Activated T-cell treated with anti-CD3 and anti-CD28 coated beads, Interleukin-2, amount 50 U/mL, for 72 hours (primary cell): Measurements from ENCODE around the gene FBRSL1. TPM values are rescaled to one million over a fixed set of nuclear protein-coding genes. Genes with fewer than 3 reads are reported as not detected.

Source experiments
- ATAC-seq, 2 donors: fragments of 150-1000 bp; cut with Tn5 transposase; replicated peaks in 1 of 2; 2 replicates each; pipeline ENCODE4 v1.10.0; 2021; ENCODE audit warnings: moderate library complexity in 2 of 2, mild to moderate bottlenecking in 1 of 2
- DNase-seq, 2 donors: peaks; one replicate each; pipeline ENCODE4 v3.0.0; 2021 to 2022; ENCODE audit warnings: mixed read lengths in 1 of 2
- H3K27ac Mint-ChIP-seq: one replicate; pipeline ENCODE4 v1.8.0; 2022; ENCODE audit warnings: mild to moderate bottlenecking, moderate library complexity, mixed read lengths
- H3K27me3 Mint-ChIP-seq: one replicate; pipeline ENCODE4 v1.8.0; 2022; ENCODE audit warnings: low read depth, mixed read lengths
- H3K36me3 Mint-ChIP-seq, 2 donors: one replicate each; pipeline ENCODE4 v1.8.0; 2022; ENCODE audit warnings: mixed read lengths in 2 of 2, mild to moderate bottlenecking in 1 of 2; ENCODE audit not compliant: insufficient read depth in 2 of 2
- H3K4me1 Mint-ChIP-seq: one replicate; pipeline ENCODE4 v1.8.0; 2022; ENCODE audit warnings: low read depth, mixed read lengths
- H3K4me3 Mint-ChIP-seq, 2 donors: one replicate each; pipeline ENCODE4 v1.8.0; 2022; ENCODE audit warnings: mild to moderate bottlenecking in 2 of 2, mixed read lengths in 2 of 2, moderate library complexity in 2 of 2
- H3K9me3 Mint-ChIP-seq, 2 donors: one replicate each; pipeline ENCODE4 v1.8.0; 2022; ENCODE audit warnings: mixed read lengths in 2 of 2
- total RNA-seq, 2 donors: library from RNA; stranded (reverse); gene quantifications; one replicate each; pipeline ENCODE4 v1.2.3, GENCODE V29; 2022

The FBRSL1 gene
- total RNA-seq, 2 donors from 2014 or later: 37.0 to 42.7 TPM

DNA sequence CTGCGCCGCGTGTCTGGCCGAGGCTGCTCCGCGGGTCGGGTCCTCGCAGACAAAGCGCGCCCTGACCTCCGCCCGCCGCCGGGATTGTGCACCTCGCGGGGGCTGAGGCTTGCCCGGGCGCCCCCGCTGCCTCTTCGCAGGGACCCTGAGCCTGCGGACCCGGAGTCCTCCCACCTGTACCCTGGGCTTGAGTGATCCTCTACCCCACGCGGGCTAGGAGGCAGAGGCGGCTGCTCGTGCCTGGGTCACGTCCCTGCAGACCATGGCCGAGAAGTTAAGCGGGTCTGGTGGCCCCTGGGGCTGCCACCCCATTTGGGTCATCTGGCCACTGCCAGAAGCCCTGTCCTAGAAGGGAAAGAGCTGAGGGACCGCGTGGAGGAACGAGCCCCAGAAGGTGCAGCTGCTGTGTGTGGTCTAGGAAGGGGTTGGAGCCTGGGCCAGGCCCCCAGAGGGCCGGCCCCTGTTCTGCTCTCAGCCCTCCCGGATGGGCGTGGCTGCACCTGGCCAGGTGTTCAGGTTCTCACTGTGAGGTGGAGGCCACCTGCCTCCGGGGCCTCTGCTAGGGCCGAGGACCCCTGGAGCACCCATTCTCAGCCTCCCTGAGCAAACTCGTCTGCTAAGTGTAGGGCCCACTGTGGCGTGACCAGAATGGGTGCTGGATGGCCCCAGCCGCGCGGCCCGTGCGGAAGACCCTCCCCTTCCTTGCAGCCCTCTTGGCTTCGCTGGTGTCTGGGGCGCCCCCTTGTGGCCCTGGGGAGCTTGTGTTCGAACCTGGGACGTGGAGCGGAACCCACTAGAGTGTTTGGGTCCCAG, 70.9 kb downstream of the FBRSL1 start:
- no peaks in the 10 kb centered on the region for H3K9me3 Mint-ChIP-seq
- H3K4me1 Mint-ChIP-seq: peaks cover 15% of the 10 kb centered on the region
- H3K36me3 Mint-ChIP-seq: no peaks in the 10 kb centered on the region
- peak overlapping the region; percentile 77 to 84 for H3K4me3 Mint-ChIP-seq
- DNase-seq (peak; percentile 81), ATAC-seq (peak; percentile 63 to 64)
- H3K27me3 Mint-ChIP-seq: no peaks in the 10 kb centered on the region
- no peak overlapping the region for H3K27ac Mint-ChIP-seq

Other genes starting within 250 kb of the FBRSL1 start
- gene GALNT9, start 160.6 kb upstream of the FBRSL1 start, total RNA-seq: under 1 TPM; 0.42 to 0.53 TPM
- gene LRCOL1, start 120.4 kb downstream of the FBRSL1 start, total RNA-seq: not detected
- not detected for gene P2RX2, start 128.6 kb downstream of the FBRSL1 start, total RNA-seq
- 100 to 1,000 TPM; 111 to 131 TPM for gene POLE, start 197.2 kb downstream of the FBRSL1 start, total RNA-seq
- 10 to 100 TPM; 16.2 to 19.7 TPM for gene PXMP2, start 197.4 kb downstream of the FBRSL1 start, total RNA-seq
- 10 to 100 TPM; 47.8 to 55.7 TPM for gene PGAM5, start 220.7 kb downstream of the FBRSL1 start, total RNA-seq